Measurements from ENCODE around the gene USP47. TPM values are rescaled to one million over a fixed set of nuclear protein-coding genes. Genes with fewer than 3 reads are reported as not detected.

The USP47 gene
- total and polyA plus RNA-seq, 2 experiments from 2014 or later = 16.3 to 36.7 TPM

GRCh38 chr11:11987503-11988022, 145.8 kb downstream of the USP47 start:
- H3K27ac ChIP-seq (ENCODE audit: low read depth) = no peak overlapping the region
- peaks cover 10% of the 10 kb centered on the region; the same call in 1 of the 2 replicates for H3K4me1 ChIP-seq (ENCODE audit: insufficient read depth)
- H3K4me3 Mint-ChIP-seq = no peak overlapping the region
- no peak overlapping the region for H2AFZ ChIP-seq
- peaks cover 14% of the 10 kb centered on the region; the same call in 2 of the 3 replicates for H3K36me3 Mint-ChIP-seq (ENCODE audit: low read depth)
- no peaks in the 10 kb centered on the region for H3K9me2 ChIP-seq (ENCODE audit: insufficient read depth)
- H3K79me2 ChIP-seq (replicated peaks; ENCODE audit: insufficient read depth) = no peaks in the 10 kb centered on the region
- H3K27me3 ChIP-seq (ENCODE audit: insufficient read depth) = no peaks in the 10 kb centered on the region
- ATAC-seq = no peak
- no peak overlapping the region for H3K4me3 ChIP-seq
- peak overlapping the region; percentile 62; the same call in 1 of the 2 replicates for H3K27ac Mint-ChIP-seq
- no peak for TF ChIP-seq CREB1 (CRISPR knock-in tag; IDR thresholded peaks at IDR 0.05; ENCODE audit: low read depth)
- TF ChIP-seq CTCF (conservative IDR thresholded peaks at IDR 0.05; ENCODE audit: low read depth in 2 of 2) = peak in 1 of 2 experiments; percentile 43; a peak in 2 of 4 replicates
- H3K4me1 Mint-ChIP-seq = peaks cover 19% of the 10 kb centered on the region; the same call in 2 of the 3 replicates
- H3K27me3 Mint-ChIP-seq (ENCODE audit: insufficient read depth, low read depth, poor library complexity) = no peaks in the 10 kb centered on the region
- H3K4me2 ChIP-seq = no peak overlapping the region
- peak; percentile 51 for DNase-seq (ENCODE audit: low spot score)
- no peaks in the 10 kb centered on the region for H4K20me1 ChIP-seq (replicated peaks; ENCODE audit: insufficient read depth)
- H3F3A ChIP-seq (replicated peaks; ENCODE audit: low read depth) = no peaks in the 10 kb centered on the region
- H3K9me3 Mint-ChIP-seq = no peaks in the 10 kb centered on the region; the same call in 2 of the 3 replicates
- H3K36me3 ChIP-seq (ENCODE audit: insufficient read depth) = no peaks in the 10 kb centered on the region

- H3K36me3 ChIP-seq (ENCODE audit: insufficient read depth) = no peaks in the 10 kb centered on the region
- H3K4me1 Mint-ChIP-seq = peaks cover 19% of the 10 kb centered on the region; the same call in 2 of the 3 replicates
- H3K36me3 Mint-ChIP-seq (ENCODE audit: low read depth) = peaks cover 13% of the 10 kb centered on the region; the same call in 2 of the 3 replicates
- no peaks in the 10 kb centered on the region for H3K27me3 Mint-ChIP-seq (ENCODE audit: insufficient read depth, low read depth, poor library complexity)
- no peak overlapping the region for H3K27ac ChIP-seq (ENCODE audit: low read depth)
- H3K4me3 ChIP-seq = no peak overlapping the region
- no peak overlapping the region for H3K4me2 ChIP-seq
- H2AFZ ChIP-seq = no peak overlapping the region
- H3K9me3 Mint-ChIP-seq = no peaks in the 10 kb centered on the region; the same call in 2 of the 3 replicates
- no peak overlapping the region for H3K27ac Mint-ChIP-seq
- no peaks in the 10 kb centered on the region for H3K79me2 ChIP-seq (replicated peaks; ENCODE audit: insufficient read depth)
- ATAC-seq (no peak), DNase-seq (ENCODE audit: low spot score) (no peak)
- H3K4me1 ChIP-seq (ENCODE audit: insufficient read depth) = peaks cover 10% of the 10 kb centered on the region; the same call in 1 of the 2 replicates
- H4K20me1 ChIP-seq (replicated peaks; ENCODE audit: insufficient read depth) = no peaks in the 10 kb centered on the region
- H3K9me2 ChIP-seq (ENCODE audit: insufficient read depth) = no peaks in the 10 kb centered on the region
- H3K27me3 ChIP-seq (ENCODE audit: insufficient read depth) = no peaks in the 10 kb centered on the region
- no peaks in the 10 kb centered on the region for H3F3A ChIP-seq (replicated peaks; ENCODE audit: low read depth)
- no peak for TF ChIP-seq JUNB (IDR thresholded peaks at IDR 0.05; ENCODE audit: unreplicated experiment)
- H3K4me3 Mint-ChIP-seq = no peak overlapping the region
Measured at GRCh38 chr11:11988099-11988651, 146.4 kb downstream of the USP47 start.

- no peak overlapping the region for H3K27ac Mint-ChIP-seq
- Histone ChIP-seq H3K79me2 (replicated peaks; ENCODE audit: insufficient read depth) (no peaks in the 10 kb centered on the region), H4K20me1 (replicated peaks; ENCODE audit: insufficient read depth) (no peaks in the 10 kb centered on the region; the same call in 1 of the 2 replicates), H3K9me2 (ENCODE audit: insufficient read depth) (no peaks in the 10 kb centered on the region), H3K4me3 (no peak overlapping the region), H3K27ac (ENCODE audit: low read depth) (no peak overlapping the region), H3K4me2 (no peak overlapping the region), H3F3A (replicated peaks; ENCODE audit: low read depth) (no peaks in the 10 kb centered on the region), H2AFZ (no peak overlapping the region), H3K4me1 (ENCODE audit: insufficient read depth) (peaks cover 10% of the 10 kb centered on the region; the same call in 1 of the 2 replicates), H3K36me3 (ENCODE audit: insufficient read depth) (no peaks in the 10 kb centered on the region), H3K27me3 (ENCODE audit: insufficient read depth) (no peaks in the 10 kb centered on the region)
- TF ChIP-seq NANOG (IDR thresholded peaks at IDR 0.05; ENCODE audit: borderline replicate concordance) = no peak
- TF ChIP-seq EZH2phosphoT487 (IDR thresholded peaks at IDR 0.05; ENCODE audit: unreplicated experiment) = no peak
- peak in 1 of 2 experiments; percentile 42; a peak in 2 of 4 replicates for TF ChIP-seq CTCF (conservative IDR thresholded peaks at IDR 0.05; ENCODE audit: low read depth in 2 of 2)
- DNase-seq (ENCODE audit: low spot score) (peak; percentile 26), ATAC-seq (no peak)
- peaks cover 13% of the 10 kb centered on the region; the same call in 2 of the 3 replicates for H3K36me3 Mint-ChIP-seq (ENCODE audit: low read depth)
- H3K4me3 Mint-ChIP-seq = no peak overlapping the region
- no peaks in the 10 kb centered on the region; the same call in 2 of the 3 replicates for H3K9me3 Mint-ChIP-seq
- no peaks in the 10 kb centered on the region for H3K27me3 Mint-ChIP-seq (ENCODE audit: insufficient read depth, low read depth, poor library complexity)
- H3K4me1 Mint-ChIP-seq = peaks cover 19% of the 10 kb centered on the region; the same call in 2 of the 3 replicates
Measured at GRCh38 chr11:11988681-11989261, 147.0 kb downstream of the USP47 start.
